HEK293T (cell line): Measurements from ENCODE around the gene TEX26.

ENCODE experiments used
- CTCF ChIA-PET: fragments of 350-600 bp; formaldehyde crosslinking; extraction: SDS; loops from one replicate; lab custom pipeline; 2021; ENCODE audit warnings: antibody characterized with exemption, inconsistent platforms; lab: Yijun Ruan, JAX
- POLR2A ChIA-PET: fragments of 350-600 bp; formaldehyde crosslinking; extraction: SDS; loops from one replicate; lab custom pipeline; 2020; ENCODE audit warnings: antibody characterized with exemption, inconsistent platforms; lab: Yijun Ruan, JAX
- DNase-seq: peaks from one replicate; pipeline ENCODE4 v3.0.0; 2012; ENCODE audit warnings: mixed read lengths; ENCODE audit errors: extremely low spot score
- ARNT ChIP-seq: fragments of 450-650 bp; IDR thresholded peaks from 2 replicates; pipeline ENCODE4 v1.6.1; 2017; ENCODE audit warnings: mild to moderate bottlenecking
- BHLHE40 ChIP-seq: fragments of 450-650 bp; IDR thresholded peaks from 2 replicates; pipeline ENCODE4 v1.6.1; 2016; ENCODE audit warnings: mild to moderate bottlenecking, moderate library complexity, borderline replicate concordance
- CTBP1 ChIP-seq: fragments of 450-650 bp; IDR thresholded peaks from 2 replicates; pipeline ENCODE4 v1.6.1; 2016; ENCODE audit warnings: borderline replicate concordance
- ELF4 ChIP-seq: fragments of 450-650 bp; IDR thresholded peaks from 2 replicates; pipeline ENCODE4 v1.6.1; 2017; ENCODE audit warnings: antibody characterized with exemption
- FOXA1 ChIP-seq: fragments of 450-650 bp; IDR thresholded peaks from 2 replicates; pipeline ENCODE4 v1.6.1; 2016; ENCODE audit warnings: mild to moderate bottlenecking
- FOXK2 ChIP-seq: fragments of 450-650 bp; IDR thresholded peaks from 2 replicates; pipeline ENCODE4 v1.6.1; 2016; ENCODE audit warnings: mild to moderate bottlenecking
- FOXM1 ChIP-seq: fragments of 450-650 bp; IDR thresholded peaks from 2 replicates; pipeline ENCODE4 v1.6.1; 2017; ENCODE audit warnings: mild to moderate bottlenecking, borderline replicate concordance
- HDGF ChIP-seq: fragments of 450-650 bp; IDR thresholded peaks from 2 replicates; pipeline ENCODE4 v1.6.1; 2017; ENCODE audit warnings: antibody characterized with exemption, borderline replicate concordance
- L3MBTL2 ChIP-seq: fragments of 450-650 bp; conservative IDR thresholded peaks from 2 replicates; pipeline ENCODE4 v1.6.1; 2016; ENCODE audit warnings: mild to moderate bottlenecking
- LEF1 ChIP-seq: fragments of 450-650 bp; IDR thresholded peaks from 2 replicates; pipeline ENCODE4 v1.6.1; 2017; ENCODE audit warnings: mild to moderate bottlenecking, borderline replicate concordance
- NFRKB ChIP-seq: fragments of 450-650 bp; IDR thresholded peaks from 2 replicates; pipeline ENCODE4 v1.6.1; 2016; ENCODE audit warnings: mild to moderate bottlenecking, moderate library complexity
- SP1 ChIP-seq: fragments of 450-650 bp; IDR thresholded peaks from 2 replicates; pipeline ENCODE4 v1.6.1; 2017
- SUZ12 ChIP-seq: fragments of 450-650 bp; IDR thresholded peaks from 2 replicates; pipeline ENCODE4 v1.6.1; 2016; ENCODE audit warnings: mild to moderate bottlenecking
- TARDBP ChIP-seq: fragments of 450-650 bp; IDR thresholded peaks from 2 replicates; pipeline ENCODE4 v1.6.1; 2016
- ZNF384 ChIP-seq: fragments of 450-650 bp; IDR thresholded peaks from 2 replicates; pipeline ENCODE4 v1.6.1; 2016
- TF ChIP-seq, protein P1 (sequence below): fragments of 450-650 bp; IDR thresholded peaks from 2 replicates; pipeline ENCODE4 v1.6.1; 2016

The TEX26 gene

DNA sequence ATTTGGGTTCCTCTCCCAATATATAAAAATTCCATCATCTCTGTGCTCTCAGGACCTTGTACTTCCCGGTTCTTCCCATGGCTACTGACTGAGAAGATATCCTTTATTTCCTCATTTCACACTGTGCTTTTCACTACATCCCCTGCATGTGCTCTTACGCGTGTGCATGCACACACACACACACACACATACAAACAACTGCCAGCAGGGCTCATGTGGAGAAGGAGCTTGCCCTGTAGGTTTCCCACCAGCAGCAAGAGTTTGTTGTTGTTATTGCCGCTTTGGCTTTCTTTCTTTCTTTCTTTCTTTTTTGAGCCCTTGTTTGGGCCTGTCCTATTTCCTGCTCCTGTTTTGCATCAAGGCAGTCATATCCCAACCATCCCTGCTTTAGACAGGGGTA is 43.6 kb downstream of the TEX26 start:
- TF ChIP-seq FOXM1 (no peak), FOXA1 (no peak), NFRKB (no peak), ELF4 (no peak), SP1 (no peak), BHLHE40 (no peak)
- POLR2A ChIA-PET, result no interaction called here
- DNase-seq, result no peak
- CTCF ChIA-PET, result no interaction called here

DNA sequence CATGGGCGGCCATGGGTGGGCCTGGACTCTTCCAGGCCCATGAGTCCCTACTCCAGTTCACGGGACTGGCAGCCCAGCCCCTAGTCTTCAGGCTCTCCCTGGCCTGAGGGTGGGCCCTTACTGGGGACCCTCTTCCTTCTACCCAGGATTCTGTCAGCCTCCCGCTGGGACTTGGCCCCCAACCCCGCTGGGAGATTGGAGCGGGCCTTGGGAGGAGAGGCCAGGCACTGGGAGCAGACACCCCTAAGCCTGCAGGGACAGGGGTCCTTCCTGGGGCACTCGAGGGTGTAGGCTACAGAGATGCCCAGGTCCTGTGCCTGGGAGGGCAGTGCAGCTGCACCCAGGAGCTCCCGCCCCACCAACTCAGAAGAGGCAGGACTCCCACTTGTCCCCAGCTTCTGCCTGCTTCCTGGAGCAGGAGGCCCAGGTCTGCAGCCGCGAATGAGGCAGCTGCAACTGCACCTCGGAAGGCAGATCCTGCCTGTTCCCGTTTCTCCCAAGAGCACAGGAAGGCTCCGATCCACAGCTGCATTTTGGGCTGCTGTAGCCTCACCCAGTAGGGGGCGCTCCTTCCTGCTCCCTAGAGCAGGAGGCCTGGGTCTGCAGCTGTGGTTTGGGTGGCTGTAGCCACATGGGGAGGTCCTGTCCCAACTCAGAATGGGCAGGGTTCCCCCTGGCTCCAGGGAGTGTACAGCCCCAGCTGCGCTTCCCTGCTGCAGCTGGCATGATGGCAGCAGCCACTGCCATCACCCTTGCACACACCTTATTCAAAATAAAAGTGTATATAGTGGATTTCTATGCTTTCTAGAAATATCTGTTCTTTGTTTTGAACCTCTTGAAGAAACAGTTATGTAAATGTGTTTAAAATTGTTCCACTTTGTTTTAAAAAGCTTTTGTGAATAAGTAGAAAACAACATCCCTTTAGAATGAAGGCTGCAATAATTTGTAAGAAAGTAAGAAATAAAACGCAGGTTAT is 46.8 kb downstream of the TEX26 start:
- ChIA-PET POLR2A (no interaction called here), CTCF (interaction anchor here (0.5 to 1.7 kb wide), 13 partner anchors 8 to 294 kb away, joined by 3 to 10 read pairs (median 3); no protein-coding TSS in a partner anchor)
- peak; percentile 49 for DNase-seq
- TF ChIP-seq CTBP1 (no peak), L3MBTL2 (no peak), LEF1 (no peak), ARNT (no peak), SUZ12 (no peak), FOXM1 (no peak), TARDBP (no peak), HDGF (no peak), BHLHE40 (no peak), NFRKB (no peak), FOXA1 (no peak), FOXK2 (no peak), ZNF384 (no peak), ELF4 (no peak), SP1 (no peak)
- TF ChIP-seq, protein P1, sequence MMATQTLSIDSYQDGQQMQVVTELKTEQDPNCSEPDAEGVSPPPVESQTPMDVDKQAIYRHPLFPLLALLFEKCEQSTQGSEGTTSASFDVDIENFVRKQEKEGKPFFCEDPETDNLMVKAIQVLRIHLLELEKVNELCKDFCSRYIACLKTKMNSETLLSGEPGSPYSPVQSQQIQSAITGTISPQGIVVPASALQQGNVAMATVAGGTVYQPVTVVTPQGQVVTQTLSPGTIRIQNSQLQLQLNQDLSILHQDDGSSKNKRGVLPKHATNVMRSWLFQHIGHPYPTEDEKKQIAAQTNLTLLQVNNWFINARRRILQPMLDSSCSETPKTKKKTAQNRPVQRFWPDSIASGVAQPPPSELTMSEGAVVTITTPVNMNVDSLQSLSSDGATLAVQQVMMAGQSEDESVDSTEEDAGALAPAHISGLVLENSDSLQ, result no peak

DNA sequence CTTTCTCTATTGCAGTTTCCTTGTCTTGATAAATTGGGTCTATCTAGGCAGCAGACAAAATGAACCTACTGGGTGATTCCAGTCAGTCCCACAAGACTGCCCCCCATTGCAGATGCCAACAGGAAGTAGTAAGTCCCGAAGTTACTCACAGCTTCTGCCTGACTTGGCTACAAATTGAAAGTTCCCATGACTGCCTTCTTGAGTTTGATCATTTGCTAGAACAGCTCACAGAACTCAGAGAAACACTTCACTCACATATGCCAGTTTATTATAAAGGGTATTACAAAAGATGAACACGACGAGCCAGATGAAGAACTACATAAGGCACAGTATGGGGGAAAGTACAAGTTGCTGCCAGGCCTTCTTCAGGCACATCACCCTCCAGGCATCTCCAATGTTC is 50.0 kb downstream of the TEX26 start:
- ChIA-PET CTCF (interaction anchor here (1.2 kb wide), 1 partner anchor 62 kb away, joined by 3 read pairs; no protein-coding TSS in a partner anchor), POLR2A (no interaction called here)
- no peak for TF ChIP-seq FOXA1
- TF ChIP-seq BHLHE40, result no peak
- no peak for TF ChIP-seq HDGF
- no peak for TF ChIP-seq SUZ12
- no peak for TF ChIP-seq NFRKB
- no peak for TF ChIP-seq CTBP1
- no peak for TF ChIP-seq L3MBTL2
- no peak for TF ChIP-seq ELF4
- TF ChIP-seq, protein P1, result no peak
- TF ChIP-seq TARDBP, result no peak
- TF ChIP-seq ZNF384, result no peak
- no peak for TF ChIP-seq FOXM1
- no peak for TF ChIP-seq LEF1
- TF ChIP-seq ARNT, result no peak
- no peak for TF ChIP-seq SP1
- no peak for TF ChIP-seq FOXK2
- DNase-seq, result no peak

DNA sequence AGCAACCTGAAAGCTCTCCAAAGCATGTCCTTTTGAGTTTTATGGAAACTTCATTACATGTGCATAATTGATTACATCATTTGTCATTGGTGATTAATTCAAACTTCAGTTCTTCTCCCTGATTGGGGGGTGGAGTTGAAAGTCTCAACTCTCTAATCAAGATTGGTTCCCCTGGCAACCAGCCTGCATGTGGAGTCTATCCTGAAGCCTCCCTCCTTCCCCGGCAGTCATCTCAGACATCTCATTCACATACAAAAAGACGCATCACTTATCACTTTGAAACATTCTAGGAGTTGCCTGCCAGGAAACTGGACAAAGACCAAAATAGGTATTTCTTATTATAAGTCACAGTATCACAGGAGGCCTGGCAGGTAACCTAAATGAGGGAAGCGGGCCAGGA is 50.5 kb downstream of the TEX26 start:
- ChIA-PET POLR2A (no interaction called here), CTCF (interaction anchor here (1.2 kb wide), 2 partner anchors 62 to 63 kb away, joined by 3 read pairs; no protein-coding TSS in a partner anchor)
- DNase-seq, result no peak
- TF ChIP-seq LEF1 (no peak), CTBP1 (no peak), ELF4 (no peak), SP1 (no peak), FOXK2 (no peak), SUZ12 (no peak), L3MBTL2 (no peak), HDGF (no peak), NFRKB (no peak), ZNF384 (no peak), TARDBP (no peak), FOXA1 (no peak), ARNT (no peak), FOXM1 (no peak), BHLHE40 (no peak)

DNA sequence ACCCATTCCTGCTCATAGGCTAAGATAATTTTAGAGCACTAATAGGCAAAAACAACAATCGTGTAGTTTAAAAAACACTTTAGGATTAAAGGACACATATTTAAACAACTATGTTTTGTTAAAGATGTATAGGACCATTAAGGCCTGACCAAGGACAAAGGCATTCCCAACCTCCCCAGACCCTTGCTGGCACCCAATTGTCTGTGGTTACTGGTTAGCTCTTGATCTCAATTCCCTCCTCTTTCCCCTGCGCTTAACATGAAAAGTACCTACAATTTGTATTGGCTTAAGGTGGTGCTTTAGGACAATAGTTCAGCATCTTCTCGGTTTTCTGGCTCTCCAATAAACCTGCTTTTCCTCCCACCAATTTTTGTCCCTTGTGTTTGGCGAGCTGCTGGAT is 51.0 kb downstream of the TEX26 start:
- ChIA-PET POLR2A (no interaction called here), CTCF (interaction anchor here (1.2 kb wide), 1 partner anchor 63 kb away, joined by 3 read pairs; no protein-coding TSS in a partner anchor)
- DNase-seq, result no peak
- TF ChIP-seq NFRKB (no peak), FOXM1 (no peak), HDGF (no peak), ARNT (no peak), LEF1 (no peak), TARDBP (no peak), ZNF384 (no peak), FOXA1 (no peak), ELF4 (no peak), SP1 (no peak), CTBP1 (no peak), FOXK2 (no peak), BHLHE40 (no peak), L3MBTL2 (no peak), SUZ12 (no peak)
- TF ChIP-seq, protein P1, result no peak
